KOPT-K1 (cell line): ENCODE results near the gene RAB24.
"Not testable (repeated sequence)": the region's sequence is repeated elsewhere in the genome, so short reads cannot be mapped to it uniquely, and the experiment has no call there.

Experiments used
- H3K27ac ChIP-seq: fragments of 200-600 bp; sonication (generic); 2 replicates; pipeline ENCODE4 v1.5.1; 2016; ENCODE audit warnings: antibody characterized with exemption, mild to moderate bottlenecking, low read depth, low read length; ENCODE audit not compliant: poor library complexity, severe bottlenecking
- H3K36me3 ChIP-seq: fragments of 200-600 bp; sonication (generic); 2 replicates; pipeline ENCODE4 v1.5.1; 2017; ENCODE audit warnings: antibody characterized with exemption, mild to moderate bottlenecking, low read length, moderate library complexity; ENCODE audit not compliant: insufficient read depth
- H3K9me3 ChIP-seq: fragments of 200-600 bp; sonication (generic); 2 replicates; pipeline ENCODE4 v1.5.1; 2017; ENCODE audit warnings: antibody characterized with exemption, low read length, mild to moderate bottlenecking; ENCODE audit not compliant: insufficient read depth, poor library complexity, severe bottlenecking

Gene RAB24

DNA sequence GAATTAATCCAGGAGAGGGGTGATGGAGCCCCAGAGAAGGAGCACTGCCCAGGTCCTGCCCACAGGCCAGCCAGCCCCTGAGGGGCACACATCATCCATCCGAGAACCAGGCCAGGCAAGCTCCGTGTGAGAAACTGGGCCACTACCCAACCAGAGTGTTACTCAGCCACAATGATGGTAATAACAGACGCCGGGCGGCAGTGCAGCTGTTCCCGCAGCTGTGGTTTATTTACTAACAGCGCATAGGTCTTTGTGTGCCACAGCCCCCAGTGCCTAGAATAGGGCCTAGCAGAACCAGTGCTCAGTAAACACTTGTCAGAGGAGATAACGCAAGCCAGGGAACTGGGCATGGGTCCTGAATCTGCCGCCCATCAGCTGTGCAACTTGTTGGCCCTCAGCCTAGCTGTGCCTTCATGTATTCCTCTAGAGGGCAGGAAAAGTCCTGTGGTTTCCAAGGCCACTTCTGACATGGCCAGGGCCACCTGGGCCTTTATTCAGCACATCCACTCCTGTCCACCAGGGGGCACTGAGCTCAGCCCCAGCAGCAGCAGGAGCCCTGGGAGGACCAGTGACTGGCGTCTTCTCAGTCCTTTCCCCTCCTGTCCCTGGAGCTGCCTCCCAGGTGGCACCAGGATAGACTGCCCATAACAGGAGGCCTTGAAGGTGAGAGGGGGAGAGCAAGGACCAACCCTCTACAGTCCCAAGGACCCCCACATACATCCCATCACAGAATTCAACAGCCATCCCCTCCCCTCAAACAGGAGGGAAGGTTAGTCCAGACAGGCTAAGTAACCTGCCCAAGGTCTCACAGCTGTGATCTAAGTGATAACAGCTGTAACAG, 6.1 kb upstream of the RAB24 start:
- H3K36me3 ChIP-seq: peaks cover 55% of the 10 kb centered on the region
- H3K27ac ChIP-seq: peak overlapping the region; percentile 93
- no peaks in the 10 kb centered on the region for H3K9me3 ChIP-seq

DNA sequence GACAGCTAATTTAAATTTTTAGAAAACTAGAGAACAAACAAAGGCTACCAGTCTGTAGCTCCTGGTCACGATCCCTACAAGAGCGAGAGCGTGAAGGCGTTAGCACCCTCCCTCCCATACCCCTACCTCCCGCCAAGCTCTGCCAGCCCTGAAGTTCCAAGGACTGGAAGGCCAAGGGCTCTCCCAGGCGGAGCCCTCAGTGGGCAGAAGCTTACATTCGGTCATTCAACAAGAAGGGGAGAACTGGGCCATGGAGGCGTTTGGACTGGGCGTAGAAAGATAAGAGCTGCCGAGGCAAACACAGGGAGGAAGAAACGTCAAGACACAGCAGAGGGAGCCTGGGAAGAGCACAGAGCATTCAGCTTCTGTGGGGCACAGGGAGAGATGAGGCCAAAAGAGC, 5.2 kb upstream of the RAB24 start:
- Histone ChIP-seq H3K27ac (peak overlapping the region; percentile 15), H3K36me3 (peaks cover 55% of the 10 kb centered on the region), H3K9me3 (no peaks in the 10 kb centered on the region)

DNA sequence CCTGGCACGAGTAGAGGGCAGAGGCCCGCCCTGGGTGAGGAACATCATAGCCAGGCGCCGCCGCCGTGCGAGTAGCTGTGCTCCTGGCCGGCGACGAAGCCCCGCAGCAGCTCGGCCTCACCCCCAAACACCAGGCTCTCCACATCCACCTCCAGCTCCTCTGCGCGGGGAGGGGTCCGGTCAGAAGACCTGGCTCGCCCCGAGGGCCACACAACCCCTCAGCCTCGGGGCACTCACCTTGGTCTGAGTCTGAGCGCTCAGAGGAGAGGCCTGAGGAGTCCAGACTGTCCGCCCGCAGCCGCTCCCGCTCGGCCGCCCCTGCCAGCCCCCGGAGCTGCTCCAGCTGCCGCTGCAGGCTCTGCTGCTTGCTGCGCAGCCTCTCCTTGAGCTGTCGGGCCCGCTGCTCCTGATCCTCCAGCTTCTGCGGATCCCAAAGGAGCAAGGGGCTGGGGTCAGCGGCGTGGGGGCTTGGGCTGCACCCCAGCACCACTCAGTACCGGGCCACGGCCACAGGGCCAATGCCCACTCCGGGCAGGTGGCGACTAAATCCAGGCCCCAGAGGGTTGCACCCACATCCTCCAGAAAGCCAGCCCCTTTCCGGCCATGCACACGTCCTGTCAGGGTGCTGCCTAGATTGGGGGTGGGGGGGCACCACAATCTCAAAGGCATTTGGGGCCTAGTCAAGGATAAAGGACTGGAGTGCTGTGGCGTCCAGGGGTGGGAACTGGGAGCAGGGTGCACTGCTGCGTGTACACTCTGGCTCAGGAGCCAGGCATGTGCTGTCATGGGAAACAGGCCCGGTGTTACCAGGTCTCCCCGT, 4.2 kb upstream of the RAB24 start:
- Histone ChIP-seq H3K9me3 (no peaks in the 10 kb centered on the region), H3K36me3 (peaks cover 55% of the 10 kb centered on the region), H3K27ac (no peak overlapping the region)

DNA sequence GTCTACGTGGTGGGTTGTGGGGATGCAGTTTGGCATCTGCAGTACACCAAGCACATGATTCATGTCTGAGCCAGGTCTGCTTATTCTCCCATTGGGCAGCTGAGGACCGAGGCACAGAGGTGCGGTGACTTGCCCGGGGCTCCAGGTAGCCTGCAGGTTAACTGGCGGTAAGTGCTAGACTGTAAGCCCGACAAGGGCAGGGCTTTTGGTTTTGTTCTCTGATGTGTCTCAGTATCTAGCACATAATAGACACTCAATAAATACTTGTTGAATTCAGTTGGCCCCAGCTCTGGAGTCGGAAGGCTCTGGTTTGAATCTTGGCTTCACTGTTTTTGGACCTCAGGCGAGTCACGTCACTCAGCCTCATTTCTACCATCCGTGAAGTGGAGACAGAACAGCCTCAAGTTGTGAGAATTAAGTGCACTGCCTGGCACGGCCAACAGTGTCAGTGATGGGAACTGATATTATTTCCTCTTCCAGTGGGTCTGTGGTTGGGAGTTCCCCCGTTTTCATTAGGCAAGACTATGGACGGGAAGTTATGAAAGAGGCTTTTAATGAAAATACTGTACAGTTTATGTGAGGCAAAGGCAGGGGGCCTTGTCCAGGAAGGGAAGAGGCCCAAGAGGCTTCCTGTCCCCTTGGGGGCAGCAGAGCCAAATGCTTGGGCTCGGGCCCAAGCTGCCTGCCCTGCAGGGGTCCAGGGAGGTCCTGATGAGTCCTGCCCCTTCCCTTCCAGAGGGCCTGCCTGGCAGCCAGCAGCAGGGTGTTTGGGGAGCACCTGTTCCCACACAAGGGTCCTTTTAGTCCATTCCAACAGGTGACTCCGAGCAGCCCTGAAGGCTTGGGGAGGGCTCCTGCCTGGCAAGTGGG, 3.4 kb upstream of the RAB24 start:
- peaks cover 58% of the 10 kb centered on the region for H3K36me3 ChIP-seq
- H3K27ac ChIP-seq: no peak overlapping the region
- no peaks in the 10 kb centered on the region for H3K9me3 ChIP-seq

DNA sequence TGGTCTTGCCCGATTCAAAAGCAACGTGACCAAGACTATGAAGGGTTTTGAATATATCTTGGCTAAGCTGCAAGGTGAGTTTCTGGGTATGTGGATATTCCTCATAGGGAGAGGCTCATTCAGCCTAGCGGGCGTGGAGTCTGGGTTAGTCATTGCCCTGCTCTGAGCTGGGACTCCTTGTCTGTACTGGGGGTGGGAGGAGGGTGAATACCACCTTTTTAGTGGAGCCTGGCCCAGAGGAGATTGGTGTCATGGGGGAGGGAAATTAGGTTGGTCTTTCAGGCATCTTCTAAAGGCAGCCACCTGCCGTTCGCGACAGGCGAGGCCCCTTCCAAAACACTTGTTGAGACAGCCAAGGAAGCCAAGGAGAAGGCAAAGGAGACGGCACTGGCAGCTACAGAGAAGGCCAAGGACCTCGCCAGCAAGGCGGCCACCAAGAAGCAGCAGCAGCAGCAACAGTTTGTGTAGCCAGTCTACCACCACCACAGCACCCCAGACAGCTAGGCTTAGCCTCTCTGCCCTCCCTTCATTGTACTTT, 2.7 kb upstream of the RAB24 start:
- H3K36me3 ChIP-seq: peaks cover 65% of the 10 kb centered on the region
- H3K27ac ChIP-seq, H3K9me3 ChIP-seq: not testable (repeated sequence)

DNA sequence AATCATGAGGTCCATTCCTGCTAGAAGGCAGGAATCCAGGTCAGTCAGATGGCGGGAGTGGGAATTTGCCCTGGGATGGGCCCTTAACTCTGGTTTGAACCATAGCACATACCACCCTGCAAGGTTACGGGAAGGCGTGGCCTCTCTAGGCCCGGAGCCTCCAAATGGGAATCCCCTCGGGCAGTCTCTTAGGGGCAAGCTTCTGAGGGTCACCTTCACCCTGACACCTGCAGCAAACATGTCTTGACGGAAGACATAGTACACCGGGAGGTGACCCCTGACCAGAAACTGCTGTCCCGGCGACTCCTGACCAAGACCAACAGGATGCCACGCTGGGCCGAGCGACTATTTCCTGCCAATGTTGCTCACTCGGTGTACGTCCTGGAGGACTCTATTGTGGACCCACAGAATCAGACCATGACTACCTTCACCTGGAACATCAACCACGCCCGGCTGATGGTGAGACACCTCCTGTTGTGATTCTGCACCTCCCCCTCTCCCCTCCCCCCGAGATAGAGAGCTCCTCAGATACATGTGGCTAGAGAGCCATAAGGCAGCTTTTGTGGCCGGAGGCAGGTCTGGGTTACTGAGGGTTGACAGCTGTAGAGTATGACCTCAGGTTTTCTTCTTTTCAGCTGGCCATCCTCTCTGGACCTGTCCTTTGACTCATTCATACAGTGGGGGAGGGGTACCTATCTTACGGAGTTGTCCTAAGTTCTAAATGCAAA, 1.0 kb upstream of the RAB24 start:
- Histone ChIP-seq H3K36me3 (peaks cover 61% of the 10 kb centered on the region), H3K9me3 (no peaks in the 10 kb centered on the region), H3K27ac (peak overlapping the region; percentile 85)

DNA sequence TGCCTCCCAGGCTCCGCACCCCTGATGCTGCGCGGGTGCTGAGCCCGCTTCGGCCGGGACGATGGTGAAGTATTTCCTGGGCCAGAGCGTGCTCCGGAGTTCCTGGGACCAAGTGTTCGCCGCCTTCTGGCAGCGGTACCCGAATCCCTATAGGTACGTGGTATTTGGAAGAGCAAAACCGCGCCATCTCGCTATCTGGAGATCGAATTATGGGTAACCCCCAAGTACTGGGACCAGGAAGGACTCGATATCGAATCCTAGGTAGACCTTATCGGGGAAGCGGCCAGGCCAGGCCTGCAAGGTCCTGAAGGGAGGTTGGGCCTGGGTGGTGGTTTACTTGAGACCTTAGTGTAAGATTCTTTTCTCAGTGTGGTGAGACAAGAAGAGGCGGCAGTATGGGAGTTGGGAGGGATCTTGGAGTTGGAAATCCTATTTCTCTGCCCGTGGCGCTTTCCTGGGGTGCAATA, 439 bp upstream of the RAB24 start:
- peak overlapping the region; percentile 85 for H3K27ac ChIP-seq
- no peaks in the 10 kb centered on the region for H3K9me3 ChIP-seq
- peaks cover 61% of the 10 kb centered on the region for H3K36me3 ChIP-seq

DNA sequence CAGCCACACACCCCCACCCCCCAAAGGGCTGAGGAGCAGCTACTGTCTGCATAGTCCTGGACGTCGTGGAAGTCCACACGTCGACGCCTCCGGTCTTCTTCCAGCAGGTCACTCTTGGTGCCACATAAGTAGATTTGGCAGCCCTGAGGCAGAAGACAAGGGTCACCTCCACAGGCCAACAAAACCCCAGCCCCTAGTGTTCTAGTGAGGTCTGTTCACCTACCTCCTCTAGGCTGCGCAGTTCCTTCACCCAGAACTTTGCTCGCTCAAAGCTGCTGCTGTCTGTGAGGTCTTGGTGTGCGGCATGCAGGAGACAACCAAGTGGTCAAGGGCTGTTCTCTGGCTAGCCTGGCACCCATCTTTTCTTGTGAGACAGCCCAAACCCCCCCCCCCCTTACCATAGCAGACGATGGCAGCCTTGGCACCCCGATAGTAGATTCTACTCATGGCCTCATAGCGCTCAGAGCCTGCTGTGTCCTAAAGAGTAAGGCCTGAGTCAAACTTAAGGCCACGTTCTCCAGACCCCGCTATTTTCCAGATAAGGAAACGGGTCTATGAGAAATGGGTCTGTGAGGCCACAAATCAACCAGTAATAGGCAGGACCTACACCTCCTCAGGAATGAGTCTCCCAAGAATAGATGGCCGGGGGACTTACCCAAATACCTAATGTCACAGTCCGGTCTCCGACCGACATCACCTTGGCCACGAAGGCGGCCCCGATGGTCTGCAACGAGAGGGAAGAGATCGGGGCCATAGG, 987 bp downstream of the RAB24 start:
- no peaks in the 10 kb centered on the region for H3K9me3 ChIP-seq
- H3K27ac ChIP-seq: peak overlapping the region; percentile 85
- peaks cover 58% of the 10 kb centered on the region for H3K36me3 ChIP-seq

DNA sequence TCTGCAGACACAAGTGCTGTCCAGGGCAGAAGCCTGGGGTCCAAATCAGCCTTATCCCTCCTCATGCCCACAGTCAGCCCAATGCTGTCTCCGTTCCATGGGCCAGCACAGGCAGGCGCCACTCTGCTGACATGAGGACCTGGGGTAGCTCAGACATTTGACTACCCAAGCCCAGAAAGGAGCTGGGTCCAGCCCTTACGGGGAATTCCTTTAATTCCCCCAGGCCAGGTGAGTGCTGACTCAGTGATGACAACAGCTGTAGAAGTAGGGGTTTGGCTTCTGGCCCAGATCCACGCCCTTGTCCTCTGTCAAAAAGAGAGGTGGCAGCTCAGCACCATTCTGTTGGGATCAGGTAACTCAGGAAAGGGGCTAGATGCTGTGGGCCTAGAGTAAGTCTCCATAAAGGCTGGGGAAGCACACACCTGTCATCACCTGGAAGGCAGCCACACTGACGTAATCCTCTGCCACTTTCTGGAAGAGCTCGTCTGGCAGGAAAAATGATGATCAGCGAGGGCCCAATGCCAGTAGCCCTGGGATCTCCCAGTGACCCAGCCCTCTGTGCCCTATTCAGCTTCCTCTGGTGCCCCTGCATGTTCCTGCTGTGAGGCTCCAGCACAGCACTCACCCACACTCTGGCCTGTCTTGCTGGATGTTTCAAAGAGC, 1.9 kb downstream of the RAB24 start:
- Histone ChIP-seq H3K36me3 (peaks cover 56% of the 10 kb centered on the region), H3K27ac (no peak overlapping the region), H3K9me3 (no peaks in the 10 kb centered on the region)

DNA sequence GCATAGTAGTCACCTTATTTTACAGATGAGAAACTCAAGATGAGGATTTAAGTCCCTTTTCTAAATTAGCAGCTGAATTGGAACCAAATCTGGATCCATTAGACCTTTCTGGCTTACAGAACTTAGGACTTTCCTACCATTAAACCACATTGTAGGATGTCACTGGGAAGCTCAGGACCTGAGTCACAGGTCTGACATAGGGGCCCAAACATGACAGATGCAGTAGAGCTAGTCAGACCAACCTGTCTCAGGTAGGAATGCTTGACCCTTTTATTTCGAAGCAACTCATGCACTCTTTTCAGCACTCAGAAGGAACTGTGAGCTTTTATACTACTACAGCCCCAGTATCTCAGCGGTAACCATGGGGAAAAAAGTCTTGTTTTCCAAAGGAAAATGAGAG, 2.6 kb downstream of the RAB24 start:
- H3K9me3 ChIP-seq: no peaks in the 10 kb centered on the region
- H3K36me3 ChIP-seq: peaks cover 56% of the 10 kb centered on the region
- H3K27ac ChIP-seq: peak overlapping the region; percentile 68

DNA sequence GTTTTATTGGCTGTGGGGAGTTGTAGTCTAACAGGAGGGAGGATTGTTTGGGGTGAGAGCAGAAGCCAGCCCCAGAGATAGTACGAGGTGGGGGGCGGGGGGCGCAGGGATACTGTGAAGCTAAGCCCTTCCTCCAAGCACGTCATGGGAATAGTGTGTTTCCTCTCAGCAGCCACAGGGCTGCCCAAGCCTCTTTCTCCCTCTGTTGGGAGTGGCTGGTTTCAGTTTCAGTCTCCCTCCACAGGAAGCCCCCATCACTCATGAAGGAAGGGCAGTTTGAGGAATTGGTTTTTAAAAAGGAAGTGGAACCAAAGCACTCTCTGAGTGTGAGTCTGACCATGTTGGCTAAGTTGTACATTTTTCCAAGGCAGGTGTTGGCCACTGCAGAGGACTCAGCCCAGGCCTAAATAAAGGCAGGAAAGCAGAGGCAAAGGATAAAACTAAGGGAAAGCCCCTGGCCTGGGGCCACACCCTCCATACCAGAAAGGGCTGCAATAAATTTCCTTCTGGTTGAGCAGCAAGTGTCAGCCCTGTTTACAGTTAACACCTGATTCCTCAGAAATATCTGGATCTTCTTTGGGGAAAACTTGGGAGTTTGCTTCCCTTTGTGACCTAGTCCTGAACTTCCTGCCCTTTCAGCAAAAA, 3.2 kb downstream of the RAB24 start:
- Histone ChIP-seq H3K36me3 (peaks cover 56% of the 10 kb centered on the region), H3K9me3 (no peaks in the 10 kb centered on the region), H3K27ac (peak overlapping the region; percentile 68)

DNA sequence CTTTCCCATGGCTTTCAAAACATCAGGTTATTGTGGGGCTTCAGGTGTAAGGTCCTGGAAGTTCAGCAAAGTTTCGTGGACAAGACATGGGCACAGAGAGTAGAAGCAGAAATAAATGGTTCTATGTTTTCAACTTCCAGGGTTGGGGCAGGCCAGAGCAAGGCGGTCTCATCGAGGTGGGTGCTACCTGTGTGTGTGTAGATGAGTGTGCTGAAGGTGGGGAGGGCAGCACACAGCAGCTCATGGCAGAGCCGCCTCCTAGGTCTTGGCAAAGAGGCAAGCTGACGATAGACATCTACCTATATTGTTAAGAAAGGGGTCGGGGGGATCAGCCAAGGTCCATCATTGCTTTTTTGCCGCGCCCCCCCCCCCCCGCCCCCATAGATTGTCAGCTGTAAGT, 3.8 kb downstream of the RAB24 start:
- Histone ChIP-seq H3K9me3 (no peaks in the 10 kb centered on the region), H3K36me3 (peaks cover 62% of the 10 kb centered on the region), H3K27ac (peak overlapping the region; percentile 68)

DNA sequence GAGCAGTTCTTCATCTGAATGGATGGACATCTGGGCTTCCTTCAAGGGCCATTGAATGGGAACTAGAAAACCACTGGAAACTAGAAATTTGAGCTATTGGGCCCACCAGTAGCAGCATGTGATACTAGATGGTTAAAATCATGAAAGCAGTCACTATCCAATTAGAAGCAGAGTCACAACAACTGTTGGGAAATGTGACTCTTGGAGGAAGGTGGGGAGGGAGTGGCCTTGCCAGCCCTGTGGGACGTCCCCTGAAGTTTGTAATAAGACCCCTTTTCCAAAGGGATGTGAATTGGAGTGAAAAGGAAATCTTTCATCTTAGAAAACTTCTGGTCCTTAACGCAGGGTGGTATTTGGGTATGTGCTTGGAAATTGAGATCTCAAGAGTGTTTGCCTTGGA, 5.6 kb downstream of the RAB24 start:
- H3K36me3 ChIP-seq: peaks cover 80% of the 10 kb centered on the region
- no peak overlapping the region for H3K27ac ChIP-seq

More for the DNA sequence above, 5.6 kb downstream of the RAB24 start:
- H3K9me3 ChIP-seq: no peaks in the 10 kb centered on the region
